Measurements from ENCODE around the gene AUTS2. TPM values are rescaled to one million over a fixed set of nuclear protein-coding genes. Genes with fewer than 3 reads are reported as not detected.

AUTS2 gene
- polyA plus RNA-seq, 1 donor (not counting 4 experiments of a cell fraction or from before 2014, with no cell fraction given), result 4.7 TPM

DNA sequence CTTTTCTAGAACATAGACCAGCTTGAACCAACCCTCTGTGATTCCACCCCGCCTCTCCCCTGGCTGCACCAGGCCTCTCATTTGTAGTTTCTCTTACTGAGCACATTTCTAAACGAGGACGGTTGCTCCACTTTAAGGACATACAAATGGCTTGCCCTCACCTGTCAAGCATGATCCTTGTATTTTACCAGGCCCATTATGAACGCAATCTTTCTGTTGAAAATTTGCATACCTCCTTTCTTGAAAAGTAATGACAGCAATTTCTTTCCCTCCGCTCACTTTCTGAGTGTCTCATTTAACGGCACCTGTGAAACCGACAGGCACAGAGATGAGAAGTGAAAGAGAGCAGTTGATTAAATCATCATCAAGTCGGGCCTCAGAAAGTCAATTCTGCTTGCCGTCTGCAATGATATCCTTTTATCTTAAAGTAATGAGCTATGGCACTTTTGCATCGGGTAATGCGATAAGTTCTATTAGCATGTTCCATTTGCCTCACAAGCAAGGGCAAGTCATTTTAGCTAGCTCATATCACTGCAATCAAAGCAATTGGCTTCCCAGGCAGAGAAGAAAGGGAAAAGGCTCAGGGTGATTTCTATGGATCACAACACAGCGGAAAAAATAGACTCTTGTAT, 828.1 kb downstream of the AUTS2 start:
- dilution Hi-C loops (cut with MboI; ENCODE audit: extremely low pct_ligation_motif_present, low sequenced_read_pairs), result no loop called here
- TF ChIP-seq EZH2 (IDR thresholded peaks at IDR 0.05; ENCODE audit: low read length), result no peak
- TF ChIP-seq, protein P1, sequence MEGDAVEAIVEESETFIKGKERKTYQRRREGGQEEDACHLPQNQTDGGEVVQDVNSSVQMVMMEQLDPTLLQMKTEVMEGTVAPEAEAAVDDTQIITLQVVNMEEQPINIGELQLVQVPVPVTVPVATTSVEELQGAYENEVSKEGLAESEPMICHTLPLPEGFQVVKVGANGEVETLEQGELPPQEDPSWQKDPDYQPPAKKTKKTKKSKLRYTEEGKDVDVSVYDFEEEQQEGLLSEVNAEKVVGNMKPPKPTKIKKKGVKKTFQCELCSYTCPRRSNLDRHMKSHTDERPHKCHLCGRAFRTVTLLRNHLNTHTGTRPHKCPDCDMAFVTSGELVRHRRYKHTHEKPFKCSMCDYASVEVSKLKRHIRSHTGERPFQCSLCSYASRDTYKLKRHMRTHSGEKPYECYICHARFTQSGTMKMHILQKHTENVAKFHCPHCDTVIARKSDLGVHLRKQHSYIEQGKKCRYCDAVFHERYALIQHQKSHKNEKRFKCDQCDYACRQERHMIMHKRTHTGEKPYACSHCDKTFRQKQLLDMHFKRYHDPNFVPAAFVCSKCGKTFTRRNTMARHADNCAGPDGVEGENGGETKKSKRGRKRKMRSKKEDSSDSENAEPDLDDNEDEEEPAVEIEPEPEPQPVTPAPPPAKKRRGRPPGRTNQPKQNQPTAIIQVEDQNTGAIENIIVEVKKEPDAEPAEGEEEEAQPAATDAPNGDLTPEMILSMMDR (optimal IDR thresholded peaks at IDR 0.05 in 1 of 3, IDR thresholded peaks at IDR 0.05 in 1 of 3, conservative IDR thresholded peaks at IDR 0.05 in 1 of 3; ENCODE audit: extremely low read depth in 1 of 3, insufficient read depth in 2 of 3, low read length in 3 of 3), result no peak
- H4K20me1 ChIP-seq (ENCODE audit: control insufficient read depth, extremely low read depth, insufficient read depth, low read length), result no peaks in the 10 kb centered on the region

DNA sequence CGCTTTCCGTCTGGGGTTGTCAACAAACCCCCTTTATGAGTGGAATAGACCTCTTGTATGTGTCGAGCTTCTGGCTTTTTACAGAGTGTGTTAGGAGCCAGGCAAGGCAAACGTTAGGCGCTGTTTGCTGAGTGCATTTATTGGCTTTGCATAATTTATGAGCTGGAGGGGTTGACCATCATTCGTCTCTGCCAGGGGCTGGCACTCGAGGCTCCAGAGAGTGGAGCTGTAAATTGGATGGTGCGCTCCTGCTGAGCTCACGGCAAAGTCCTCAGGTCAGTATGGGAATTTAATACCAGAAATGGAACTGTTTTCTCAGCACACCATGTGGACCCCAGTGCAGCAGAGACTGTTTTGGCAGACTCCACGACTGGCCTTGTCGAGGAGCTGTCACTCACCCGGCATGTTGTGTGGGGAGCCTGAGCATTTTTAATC, 834.3 kb downstream of the AUTS2 start:
- H3K36me3 ChIP-seq (ENCODE audit: control insufficient read depth in 2 of 2, extremely low read depth in 1 of 2, insufficient read depth in 2 of 2, low read length in 2 of 2), result no peaks in the 10 kb centered on the region
- H3K27ac ChIP-seq (ENCODE audit: control insufficient read depth, insufficient read depth, low read length), result no peak overlapping the region
- no peak for TF ChIP-seq EZH2 (IDR thresholded peaks at IDR 0.05; ENCODE audit: low read length)
- TF ChIP-seq, protein P1 (optimal IDR thresholded peaks at IDR 0.05 in 1 of 3, IDR thresholded peaks at IDR 0.05 in 1 of 3, conservative IDR thresholded peaks at IDR 0.05 in 1 of 3; ENCODE audit: extremely low read depth in 1 of 3, insufficient read depth in 2 of 3, low read length in 3 of 3), result no peak
- H3K79me2 ChIP-seq (ENCODE audit: control insufficient read depth, insufficient read depth, low read length), result no peaks in the 10 kb centered on the region
- no peaks in the 10 kb centered on the region for H3K27me3 ChIP-seq (ENCODE audit: control insufficient read depth, extremely low read depth, insufficient read depth, low read length)
- DNase-seq (ENCODE audit: low read depth, low spot score) (no peak), FAIRE-seq (no peak)
- H4K20me1 ChIP-seq (ENCODE audit: control insufficient read depth, extremely low read depth, insufficient read depth, low read length), result no peaks in the 10 kb centered on the region
- H3K4me3 ChIP-seq (ENCODE audit: control insufficient read depth in 2 of 3, extremely low read depth in 1 of 3, insufficient read depth in 2 of 3, low read depth in 1 of 3, low read length in 3 of 3), result no peak overlapping the region
- H3K9me3 ChIP-seq (ENCODE audit: control insufficient read depth, low read depth, low read length), result no peaks in the 10 kb centered on the region
- dilution Hi-C loops (cut with MboI; ENCODE audit: extremely low pct_ligation_motif_present, low sequenced_read_pairs), result no loop called here
- no peaks in the 10 kb centered on the region for H3K9me1 ChIP-seq (ENCODE audit: control insufficient read depth, extremely low read depth, insufficient read depth, low read length)
- no peak overlapping the region for H3K4me2 ChIP-seq (ENCODE audit: control insufficient read depth, extremely low read depth, insufficient read depth, low read depth, low read length)
- H3K4me1 ChIP-seq (ENCODE audit: control insufficient read depth, extremely low read depth, insufficient read depth, low read length), result no peaks in the 10 kb centered on the region
- H3K9ac ChIP-seq (ENCODE audit: control insufficient read depth, extremely low read depth, insufficient read depth, low read length), result no peak overlapping the region
- H2AFZ ChIP-seq (ENCODE audit: control insufficient read depth, low read length), result no peak overlapping the region

More for the DNA sequence above, 828.1 kb downstream of the AUTS2 start:
- Histone ChIP-seq H3K79me2 (ENCODE audit: control insufficient read depth, insufficient read depth, low read length) (no peaks in the 10 kb centered on the region), H3K4me3 (ENCODE audit: control insufficient read depth in 2 of 3, extremely low read depth in 1 of 3, insufficient read depth in 2 of 3, low read depth in 1 of 3, low read length in 3 of 3) (no peak overlapping the region), H2AFZ (ENCODE audit: control insufficient read depth, low read length) (no peak overlapping the region), H3K27me3 (ENCODE audit: control insufficient read depth, extremely low read depth, insufficient read depth, low read length) (peaks cover 11% of the 10 kb centered on the region), H3K9ac (ENCODE audit: control insufficient read depth, extremely low read depth, insufficient read depth, low read length) (no peak overlapping the region), H3K4me2 (ENCODE audit: control insufficient read depth, extremely low read depth, insufficient read depth, low read depth, low read length) (no peak overlapping the region), H3K9me1 (ENCODE audit: control insufficient read depth, extremely low read depth, insufficient read depth, low read length) (no peaks in the 10 kb centered on the region), H3K36me3 (ENCODE audit: control insufficient read depth in 2 of 2, extremely low read depth in 1 of 2, insufficient read depth in 2 of 2, low read length in 2 of 2) (no peaks in the 10 kb centered on the region), H3K27ac (ENCODE audit: control insufficient read depth, insufficient read depth, low read length) (no peak overlapping the region), H3K4me1 (ENCODE audit: control insufficient read depth, extremely low read depth, insufficient read depth, low read length) (no peaks in the 10 kb centered on the region), H3K9me3 (ENCODE audit: control insufficient read depth, low read depth, low read length) (no peaks in the 10 kb centered on the region)
- DNase-seq (ENCODE audit: low read depth, low spot score) (no peak), FAIRE-seq (no peak)
